Left lung (tissue), 10 donors: ENCODE results near the gene MTHFSD. TPM values are rescaled to one million over a fixed set of nuclear protein-coding genes. Genes with fewer than 3 reads are reported as not detected.
A peak's percentile ranks its signal among the peaks of the same experiment; 100 is the strongest.

Experiments
- ATAC-seq: fragments of 200-7000 bp; cut with Tn5 transposase; one replicate; pipeline ENCODE4 v1.9.1; 2020; ENCODE audit warnings: moderate library complexity
- DNase-seq, 4 donors: peaks; one replicate each; pipeline ENCODE4 v3.0.0-alpha.2; 2013 to 2020
- H3K27ac ChIP-seq, 2 donors: fragments of 200-600 bp; sonication (generic) in 1 of 2; one replicate each; pipeline versions ENCODE4 v1.5.0 to v1.8.0; 2020 to 2021
- H3K27me3 ChIP-seq, 2 donors: fragments of 200-600 bp; sonication (generic) in 1 of 2; one replicate each; pipeline versions ENCODE4 v1.5.0 to v1.8.0; 2020 to 2021
- H3K36me3 ChIP-seq, 2 donors: fragments of 200-600 bp; sonication (generic) in 1 of 2; one replicate each; pipeline versions ENCODE4 v1.5.0 to v1.8.0; 2020 to 2021
- H3K4me1 ChIP-seq, 2 donors: fragments of 200-600 bp; one replicate each; pipeline ENCODE4 v1.8.0; 2021
- H3K4me3 ChIP-seq, 2 donors: fragments of 200-600 bp; sonication (generic) in 1 of 2; one replicate each; pipeline versions ENCODE4 v1.5.0 to v1.8.0; 2020 to 2021; ENCODE audit warnings: mild to moderate bottlenecking in 1 of 2
- H3K9me3 ChIP-seq, 2 donors: fragments of 200-600 bp; sonication (generic) in 1 of 2; one replicate each; pipeline versions ENCODE4 v1.5.0 to v1.8.0; 2020 to 2021
- intact Hi-C, 2 donors: fragments of 100-400 bp; cut with DNase I; formaldehyde crosslinking; loops; one replicate each; pipeline versions ENCODE4 v1.11.2 to v1.14.2; 2022
- polyA plus RNA-seq, 6 donors: library from polyadenylated mRNA; unstranded; fragments of 120-200 nt; gene quantifications; one replicate each; pipeline ENCODE4 v1.2.1, GENCODE V29; 2013; ENCODE audit not compliant: insufficient read length in 6 of 6
- total RNA-seq, 2 donors: library from RNA; stranded (reverse); fragmentation: NEBNext Ultra II Directional; extraction: Animal tissue kit (Norgen Biotek cat#: 25700); gene quantifications; one replicate each; pipeline ENCODE4 v1.2.1, GENCODE V29; 2021
- TF ChIP-seq, protein P1 (sequence below), 2 donors: fragments of 200-600 bp; sonication (generic) in 1 of 2; IDR thresholded peaks; one replicate each; pipeline versions ENCODE4 v1.5.0 to v1.8.0; 2021; ENCODE audit warnings: antibody characterized with exemption in 2 of 2
- donor health status: DM: no; HTN: yes; CAD: no.
- donor health status: DM: no; HTN: no; CAD: no.

Gene MTHFSD
- total and polyA plus RNA-seq, 8 donors = 19.7 to 32.5 (median 28.5) TPM

DNA sequence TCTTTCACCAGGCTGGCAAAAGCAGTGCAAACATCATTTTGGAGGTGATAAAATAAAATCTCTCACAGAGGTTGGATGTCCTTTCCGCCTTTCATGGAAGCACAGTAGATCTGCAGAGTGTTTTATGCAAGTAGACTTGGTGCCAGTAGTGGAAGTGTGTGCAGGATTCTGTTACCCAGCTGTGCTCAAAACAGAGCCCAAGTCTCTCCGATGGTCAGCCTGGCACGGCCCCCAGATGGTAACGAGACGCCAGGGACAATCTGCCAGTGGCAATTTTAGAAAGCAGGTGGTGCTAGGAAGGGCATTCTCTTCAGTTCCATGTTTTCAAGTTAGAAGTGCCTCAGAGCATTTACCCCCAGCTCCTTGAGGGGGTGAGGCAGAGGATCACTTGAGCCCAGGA lies 1.5 kb upstream of the MTHFSD start:
- DNase-seq = peak in 1 of 4 donors; percentile 39
- no peak for ATAC-seq
- TF ChIP-seq, protein P1, sequence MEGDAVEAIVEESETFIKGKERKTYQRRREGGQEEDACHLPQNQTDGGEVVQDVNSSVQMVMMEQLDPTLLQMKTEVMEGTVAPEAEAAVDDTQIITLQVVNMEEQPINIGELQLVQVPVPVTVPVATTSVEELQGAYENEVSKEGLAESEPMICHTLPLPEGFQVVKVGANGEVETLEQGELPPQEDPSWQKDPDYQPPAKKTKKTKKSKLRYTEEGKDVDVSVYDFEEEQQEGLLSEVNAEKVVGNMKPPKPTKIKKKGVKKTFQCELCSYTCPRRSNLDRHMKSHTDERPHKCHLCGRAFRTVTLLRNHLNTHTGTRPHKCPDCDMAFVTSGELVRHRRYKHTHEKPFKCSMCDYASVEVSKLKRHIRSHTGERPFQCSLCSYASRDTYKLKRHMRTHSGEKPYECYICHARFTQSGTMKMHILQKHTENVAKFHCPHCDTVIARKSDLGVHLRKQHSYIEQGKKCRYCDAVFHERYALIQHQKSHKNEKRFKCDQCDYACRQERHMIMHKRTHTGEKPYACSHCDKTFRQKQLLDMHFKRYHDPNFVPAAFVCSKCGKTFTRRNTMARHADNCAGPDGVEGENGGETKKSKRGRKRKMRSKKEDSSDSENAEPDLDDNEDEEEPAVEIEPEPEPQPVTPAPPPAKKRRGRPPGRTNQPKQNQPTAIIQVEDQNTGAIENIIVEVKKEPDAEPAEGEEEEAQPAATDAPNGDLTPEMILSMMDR (IDR thresholded peaks at IDR 0.05) = no peak
- peaks cover 12 to 17% of the 10 kb centered on the region in 2 donors for H3K4me1 ChIP-seq
- no peak overlapping the region for H3K4me3 ChIP-seq
- H3K36me3 ChIP-seq = peaks cover 0 to 9% of the 10 kb centered on the region in 2 donors
- intact Hi-C loops = no loop called here
- peaks cover 0 to 51% of the 10 kb centered on the region in 2 donors for H3K27me3 ChIP-seq
- no peak overlapping the region for H3K27ac ChIP-seq
- no peaks in the 10 kb centered on the region for H3K9me3 ChIP-seq

DNA sequence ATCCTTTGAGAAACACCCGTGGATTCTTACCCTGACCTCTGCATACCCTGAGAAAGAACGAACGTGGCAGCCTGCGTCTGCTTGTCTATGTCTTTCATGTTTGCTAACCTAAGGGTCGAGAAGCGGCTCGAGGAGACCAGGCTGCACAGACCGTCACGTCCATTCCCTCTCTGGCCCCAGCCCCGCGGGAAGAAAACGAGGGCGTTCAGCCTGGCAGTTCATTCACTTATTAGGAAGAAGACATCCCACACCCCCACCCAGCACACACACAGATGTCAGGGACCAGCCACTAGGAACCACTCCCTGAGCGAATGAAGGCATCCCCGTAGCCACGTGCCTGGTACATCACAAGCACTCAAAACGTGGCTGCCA lies 655 bp upstream of the MTHFSD start:
- intact Hi-C loops = no loop called here
- H3K36me3 ChIP-seq = peaks cover 0 to 16% of the 10 kb centered on the region in 2 donors
- TF ChIP-seq, protein P1 (IDR thresholded peaks at IDR 0.05) = no peak
- peaks cover 12 to 17% of the 10 kb centered on the region in 2 donors for H3K4me1 ChIP-seq
- peak overlapping the region; percentile 88 to 89 for H3K4me3 ChIP-seq
- H3K9me3 ChIP-seq = no peaks in the 10 kb centered on the region
- H3K27me3 ChIP-seq = peaks cover 0 to 43% of the 10 kb centered on the region in 2 donors
- no peak for DNase-seq
- H3K27ac ChIP-seq = peak overlapping the region in 1 of 2 donors; percentile 87
- ATAC-seq = no peak

DNA sequence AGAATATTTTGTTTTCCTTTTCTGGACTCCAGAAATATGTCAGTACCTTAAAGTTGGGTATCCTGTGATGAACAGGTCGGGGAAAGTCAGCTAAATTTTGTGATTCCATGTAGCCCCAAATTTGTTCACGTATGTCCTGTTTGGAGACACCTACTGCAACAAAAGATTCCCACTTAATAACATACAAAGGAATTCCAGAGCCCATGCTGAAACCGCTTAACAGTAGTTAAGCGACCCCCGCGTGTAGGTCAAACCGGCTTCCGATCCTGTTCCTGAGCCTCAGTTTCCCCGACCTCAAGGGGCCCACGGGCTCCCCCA lies 477 bp downstream of the MTHFSD start:
- Histone ChIP-seq H3K4me3 (peak overlapping the region; percentile 88 to 89), H3K27ac (peak overlapping the region; percentile 73 to 87), H3K4me1 (peaks cover 12 to 17% of the 10 kb centered on the region in 2 donors), H3K27me3 (peaks cover 0 to 37% of the 10 kb centered on the region in 2 donors), H3K36me3 (peaks cover 0 to 27% of the 10 kb centered on the region in 2 donors), H3K9me3 (no peaks in the 10 kb centered on the region)
- ATAC-seq (peak; percentile 6), DNase-seq (no peak)
- TF ChIP-seq, protein P1 (IDR thresholded peaks at IDR 0.05) = no peak
- intact Hi-C loops = no loop called here

DNA sequence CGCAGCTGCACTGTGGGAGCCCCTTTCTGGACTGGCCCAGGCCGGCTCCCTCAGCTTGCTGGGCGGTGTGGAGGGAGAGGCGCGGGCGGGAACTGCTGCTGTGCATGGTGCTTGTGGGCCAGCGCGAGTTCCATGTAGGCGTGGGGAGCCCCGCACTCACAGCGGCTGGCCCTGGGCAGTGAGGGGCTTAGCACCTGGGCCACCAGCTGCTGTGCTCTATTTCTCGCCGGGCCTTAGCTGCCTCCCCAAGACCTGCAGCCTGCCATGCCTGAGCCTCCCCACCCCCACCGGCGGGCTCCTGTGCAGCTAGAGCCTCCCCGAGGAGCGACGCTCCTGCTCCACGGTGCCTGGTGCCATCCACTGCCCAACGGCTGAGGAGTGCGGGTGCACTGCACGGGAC lies 1.7 kb downstream of the MTHFSD start:
- no peaks in the 10 kb centered on the region for H3K9me3 ChIP-seq
- H3K4me3 ChIP-seq = no peak overlapping the region
- H3K4me1 ChIP-seq = peaks cover 12 to 17% of the 10 kb centered on the region in 2 donors
- H3K27ac ChIP-seq = no peak overlapping the region
- intact Hi-C loops = no loop called here
- H3K36me3 ChIP-seq = peaks cover 0 to 31% of the 10 kb centered on the region in 2 donors
- ATAC-seq (no peak), DNase-seq (peak in 1 of 4 donors; percentile 80)
- TF ChIP-seq, protein P1 (IDR thresholded peaks at IDR 0.05) = no peak
- H3K27me3 ChIP-seq = peaks cover 0 to 25% of the 10 kb centered on the region in 2 donors

DNA sequence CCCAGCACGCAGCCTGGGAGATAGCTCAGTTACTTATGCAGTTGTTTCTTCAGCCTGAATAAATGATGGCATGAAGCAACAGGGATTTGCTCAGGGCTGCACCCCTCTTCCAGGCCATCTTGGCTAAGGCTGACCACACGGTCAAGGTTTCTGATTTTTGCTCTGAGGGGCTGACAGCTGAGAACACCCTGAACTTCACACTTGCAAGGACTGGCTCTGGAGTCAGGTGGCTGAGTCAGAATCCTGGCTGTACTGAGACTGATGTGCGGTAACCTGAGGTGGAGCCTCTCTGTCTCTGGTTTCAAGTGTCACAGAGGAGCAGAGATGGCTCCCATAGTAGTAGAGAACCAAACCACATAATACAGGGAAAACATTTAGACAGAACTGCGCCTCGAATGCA lies 4.8 kb downstream of the MTHFSD start:
- H3K27me3 ChIP-seq = no peaks in the 10 kb centered on the region
- H3K9me3 ChIP-seq = no peaks in the 10 kb centered on the region
- DNase-seq (no peak), ATAC-seq (no peak)
- TF ChIP-seq, protein P1 (IDR thresholded peaks at IDR 0.05) = no peak
- H3K27ac ChIP-seq = no peak overlapping the region
- peaks cover 0 to 62% of the 10 kb centered on the region in 2 donors for H3K36me3 ChIP-seq
- peaks cover 6 to 10% of the 10 kb centered on the region in 2 donors for H3K4me1 ChIP-seq
- intact Hi-C loops = no loop called here
- H3K4me3 ChIP-seq = no peak overlapping the region
